ENCODE measurements around the gene MTFP1.

DNA sequence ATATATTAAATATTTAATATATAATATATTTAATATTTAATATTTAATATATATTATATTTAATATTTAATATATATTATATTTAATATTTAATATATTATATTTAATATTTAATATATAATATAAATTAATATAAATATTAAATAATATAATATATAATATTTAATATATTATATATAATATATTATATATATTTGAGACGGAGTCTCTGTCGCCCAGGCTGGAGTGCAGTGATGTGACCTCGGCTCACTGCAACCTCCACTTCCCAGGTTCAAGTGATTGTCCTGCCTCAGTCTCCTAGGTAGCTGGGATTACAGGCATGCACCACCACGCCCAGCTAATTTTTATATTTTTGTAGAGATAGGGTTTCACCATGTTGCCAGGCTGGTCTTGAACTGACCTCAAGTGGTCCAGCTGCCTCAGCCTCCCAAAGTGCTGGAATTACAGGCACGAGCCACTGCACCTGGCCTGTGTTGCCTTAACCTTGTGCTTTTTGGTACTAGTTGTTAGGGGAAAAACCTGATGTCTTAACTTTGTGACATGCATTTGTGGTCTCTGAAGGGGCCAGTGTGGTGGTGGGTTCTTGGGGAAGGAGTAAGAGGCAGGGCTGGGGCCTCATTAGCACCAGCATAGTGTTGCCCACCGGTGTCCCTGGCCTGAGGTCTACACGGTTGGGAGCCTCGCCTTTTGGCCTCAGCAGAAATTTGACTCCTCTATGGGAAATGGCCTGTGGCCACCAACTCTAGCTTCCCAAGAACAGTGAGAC is 29.7 kb downstream of the MTFP1 start:
- TF ChIP-seq, protein P1, sequence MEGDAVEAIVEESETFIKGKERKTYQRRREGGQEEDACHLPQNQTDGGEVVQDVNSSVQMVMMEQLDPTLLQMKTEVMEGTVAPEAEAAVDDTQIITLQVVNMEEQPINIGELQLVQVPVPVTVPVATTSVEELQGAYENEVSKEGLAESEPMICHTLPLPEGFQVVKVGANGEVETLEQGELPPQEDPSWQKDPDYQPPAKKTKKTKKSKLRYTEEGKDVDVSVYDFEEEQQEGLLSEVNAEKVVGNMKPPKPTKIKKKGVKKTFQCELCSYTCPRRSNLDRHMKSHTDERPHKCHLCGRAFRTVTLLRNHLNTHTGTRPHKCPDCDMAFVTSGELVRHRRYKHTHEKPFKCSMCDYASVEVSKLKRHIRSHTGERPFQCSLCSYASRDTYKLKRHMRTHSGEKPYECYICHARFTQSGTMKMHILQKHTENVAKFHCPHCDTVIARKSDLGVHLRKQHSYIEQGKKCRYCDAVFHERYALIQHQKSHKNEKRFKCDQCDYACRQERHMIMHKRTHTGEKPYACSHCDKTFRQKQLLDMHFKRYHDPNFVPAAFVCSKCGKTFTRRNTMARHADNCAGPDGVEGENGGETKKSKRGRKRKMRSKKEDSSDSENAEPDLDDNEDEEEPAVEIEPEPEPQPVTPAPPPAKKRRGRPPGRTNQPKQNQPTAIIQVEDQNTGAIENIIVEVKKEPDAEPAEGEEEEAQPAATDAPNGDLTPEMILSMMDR (IDR thresholded peaks at IDR 0.05): no peak
- no peak for TF ChIP-seq EP300 (IDR thresholded peaks at IDR 0.05)
- no peak for TF ChIP-seq POLR2A (IDR thresholded peaks at IDR 0.05)
- no peak for TF ChIP-seq POLR2AphosphoS5 (IDR thresholded peaks at IDR 0.05)

Data from suprapubic skin (tissue), 4 donors.